ENCODE results near the gene ADM2.
A peak's percentile ranks its signal among the peaks of the same experiment; 100 is the strongest.
"Not testable (repeated sequence)": the region's sequence is repeated elsewhere in the genome, so short reads cannot be mapped to it uniquely, and the experiment has no call there.

ADM2 gene
- total RNA-seq, result 1.3 to 2.1 (median 1.9) reads per million in 4 donors

- DNase-seq, result peak; percentile 47 to 68 (median 60)
These were observed at the start of gene ADM2 for GRCh38 chr22:50481440-50482106. ADM2 (plus strand) TSS chr22:50481543; CDS start chr22:50481848, 305 bp downstream.

GRCh38 chr22:50432131-50432876 lies 49.0 kb upstream of the ADM2 start:
- no peak for DNase-seq

- DNase-seq, result not testable (repeated sequence)
These were observed 48.3 kb upstream of the ADM2 start for GRCh38 chr22:50432877-50433510.

GRCh38 chr22:50434849-50435248 lies 46.5 kb upstream of the ADM2 start:
- DNase-seq, result no peak

GRCh38 chr22:50435291-50436014 lies 45.9 kb upstream of the ADM2 start:
- DNase-seq, result no peak

- DNase-seq, result no peak
These were observed 45.1 kb upstream of the ADM2 start for GRCh38 chr22:50436015-50436830.

GRCh38 chr22:50436841-50437341 lies 44.5 kb upstream of the ADM2 start:
- no peak for DNase-seq

GRCh38 chr22:50437511-50438304 lies 43.6 kb upstream of the ADM2 start:
- DNase-seq, result no peak

GRCh38 chr22:50438305-50439275 lies 42.8 kb upstream of the ADM2 start:
- DNase-seq, result no peak

- DNase-seq, result no peak
These were observed 42.0 kb upstream of the ADM2 start for GRCh38 chr22:50439314-50439870.

GRCh38 chr22:50439871-50440331 lies 41.4 kb upstream of the ADM2 start:
- DNase-seq, result no peak

- DNase-seq, result no peak
These were observed 40.6 kb upstream of the ADM2 start for GRCh38 chr22:50440544-50441249.

- peak in 2 of 5 donors; percentile 4 to 10 for DNase-seq
These were observed 39.8 kb upstream of the ADM2 start for GRCh38 chr22:50441428-50441993.

- DNase-seq, result no peak
These were observed 38.1 kb upstream of the ADM2 start for GRCh38 chr22:50443197-50443596.

- DNase-seq, result peak in 1 of 5 donors; percentile 11
These were observed 37.3 kb upstream of the ADM2 start for GRCh38 chr22:50443801-50444625.

- DNase-seq, result peak in 1 of 5 donors; percentile 1
These were observed 36.7 kb upstream of the ADM2 start for GRCh38 chr22:50444663-50445062.
